K562 (cell line): ENCODE data around the gene LEPR. TPM values are rescaled to one million over a fixed set of nuclear protein-coding genes. Genes with fewer than 3 reads are reported as not detected.
"Not testable (repeated sequence)": the region's sequence is repeated elsewhere in the genome, so short reads cannot be mapped to it uniquely, and the experiment has no call there.

ENCODE experiments used
- ATAC-seq: fragments of 200-7000 bp; cut with Tn5 transposase; 3 replicates; pipeline ENCODE4 v1.9.1; 2020; ENCODE audit warnings: moderate library complexity
- BruUV-seq: library from RNA; stranded (reverse); fragments of 400-500 nt; replicated peaks from 2 replicates; lab custom pipeline; 2021; lab: Mats Ljungman, UMichigan
- CTCF ChIA-PET: fragments of 300-600 bp; formaldehyde crosslinking; extraction: SDS; loops from one replicate; lab custom pipeline; 2021; ENCODE audit warnings: low intra/inter-chr PET ratio; lab: Yijun Ruan, JAX
- POLR2A ChIA-PET: fragments of 300-600, 350-650 bp; sonication (Branson Sonifier 250); formaldehyde crosslinking; extraction: SDS; loops from one replicate; lab custom pipeline; 2021; ENCODE audit warnings: antibody characterized with exemption, inconsistent platforms; lab: Yijun Ruan, JAX
- DNase-seq, 4 experiments: peaks; one replicate each; pipeline versions ENCODE4 v3.0.0 to v3.0.0-alpha.2; 2011 to 2018; ENCODE audit warnings: low spot score in 3 of 4, mixed read lengths in 3 of 4; ENCODE audit errors: extremely low read depth in 1 of 4
- FAIRE-seq: peaks from 2 replicates; lab custom pipeline; 2011; peaks lifted over from hg19 to GRCh38; lab: Jason Lieb, UNC
- H2AFZ ChIP-seq: 2 replicates; pipeline ENCODE4 v1.6.0; 2011; ENCODE audit warnings: low read depth, low read length, control low read depth, inconsistent platforms
- H3K27ac ChIP-seq: fragments of 200-600 bp; 3 replicates; pipeline ENCODE4 v1.8.0; 2011; ENCODE audit warnings: low read depth, mild to moderate bottlenecking, control low read depth, inconsistent platforms, low read length, moderate library complexity, mixed read lengths; ENCODE audit errors: extremely low read depth
- H3K27me3 ChIP-seq, 2 experiments: fragments of 300-600 bp in 1 of 2; 2 replicates in 1 of 2; 3 replicates in 1 of 2; pipeline versions ENCODE4 v1.6.0 to v1.8.0; 2011; ENCODE audit warnings: inconsistent platforms in 2 of 2, low read length in 2 of 2, mild to moderate bottlenecking in 1 of 2, mixed read lengths in 1 of 2, moderate library complexity in 1 of 2; ENCODE audit not compliant: control insufficient read depth in 2 of 2, insufficient read depth in 2 of 2
- H3K36me3 ChIP-seq: fragments of 300-600 bp; 3 replicates; pipeline ENCODE4 v1.8.0; 2011; ENCODE audit warnings: mild to moderate bottlenecking, low read length, inconsistent platforms; ENCODE audit not compliant: control insufficient read depth, insufficient read depth
- H3K4me1 ChIP-seq, 2 experiments: fragments of 200-600 bp in 1 of 2; replicated peaks in 1 of 2; 2 replicates in 1 of 2; 3 replicates in 1 of 2; pipeline versions ENCODE4 v1.5.1 to v1.8.0; 2011; ENCODE audit warnings: inconsistent platforms in 2 of 2, low read length in 2 of 2, mild to moderate bottlenecking in 1 of 2, mixed read lengths in 1 of 2, moderate library complexity in 1 of 2; ENCODE audit not compliant: control insufficient read depth in 2 of 2, insufficient read depth in 2 of 2
- H3K4me2 ChIP-seq: 2 replicates; pipeline ENCODE4 v1.6.1; 2011; ENCODE audit warnings: low read length, control low read depth, inconsistent platforms, mixed read lengths; ENCODE audit not compliant: insufficient read depth
- H3K4me3 ChIP-seq: fragments of 200-600 bp; sonication (generic), shearing (Covaris generic); 2 replicates; pipeline ENCODE4 v1.5.1; 2016; ENCODE audit warnings: control low read depth, inconsistent platforms
- H3K79me2 ChIP-seq: fragments of 200-600 bp; 3 replicates; pipeline ENCODE4 v1.8.0; 2011; ENCODE audit warnings: low read length, inconsistent platforms; ENCODE audit not compliant: control insufficient read depth, insufficient read depth
- H3K9ac ChIP-seq, 2 experiments: 2 replicates each; pipeline versions ENCODE4 v1.6.0 to v1.6.1; 2011; ENCODE audit warnings: low read depth in 2 of 2, low read length in 2 of 2, control low read depth in 1 of 2, inconsistent platforms in 1 of 2, mild to moderate bottlenecking in 1 of 2, mixed read lengths in 1 of 2; ENCODE audit not compliant: insufficient read depth in 1 of 2
- H3K9me1 ChIP-seq: one replicate; pipeline ENCODE4 v1.6.0; 2011; ENCODE audit warnings: inconsistent platforms, mild to moderate bottlenecking, low read length, moderate library complexity; ENCODE audit not compliant: control insufficient read depth, insufficient read depth
- H3K9me3 ChIP-seq: replicated peaks from 2 replicates; pipeline ENCODE4 v1.5.1; 2011; ENCODE audit warnings: low read depth, low read length, inconsistent platforms; ENCODE audit not compliant: control insufficient read depth, insufficient read depth
- H4K20me1 ChIP-seq: replicated peaks from 2 replicates; pipeline ENCODE4 v1.6.1; 2011; ENCODE audit warnings: low read length, inconsistent platforms, mixed read lengths; ENCODE audit not compliant: control insufficient read depth, insufficient read depth
- GABPB1 ChIP-seq: sonication (generic); formaldehyde crosslinking; IDR thresholded peaks from 2 replicates; pipeline ENCODE4 v1.8.0; 2022; ENCODE audit warnings: mild to moderate bottlenecking, missing genetic modification reagents
- KLF10 ChIP-seq: fragments of 250-450 bp; sonication (Bioruptor Pico); IDR thresholded peaks from 2 replicates; pipeline ENCODE4 v1.6.1; 2021; ENCODE audit warnings: matching md5 sums
- ZBTB33 ChIP-seq: sonication (generic); formaldehyde crosslinking; IDR thresholded peaks from 2 replicates; pipeline ENCODE4 v1.8.1; 2023; ENCODE audit warnings: mild to moderate bottlenecking, missing genetic modification reagents
- ZNF431 ChIP-seq: sonication (generic); formaldehyde crosslinking; IDR thresholded peaks from 2 replicates; pipeline ENCODE4 v1.8.0; 2022; ENCODE audit warnings: mild to moderate bottlenecking, missing genetic modification reagents
- WGBS: fragments of 100-300 bp; shearing (Covaris generic); methylation state at CpG from one replicate; pipeline ENCODE4 v1.1.6; 2016; ENCODE audit warnings: low coverage, mixed read lengths; ENCODE audit not compliant: insufficient coverage; ENCODE audit errors: missing lambda C conversion rate; 5-methylcytosine and 5-hydroxymethylcytosine counted together
- in situ Hi-C: fragments of 300-500 bp; cut with MboI; formaldehyde crosslinking; loops from 4 replicates; pipeline ENCODE4 v1.15.0; 2018; ENCODE audit warnings: inconsistent platforms, mixed read lengths
- intact Hi-C: fragments of 100-400 bp; cut with micrococcal nuclease; formaldehyde crosslinking; loops from 2 replicates; pipeline ENCODE4 v1.14.2; 2022
- polyA plus RNA-seq, 8 experiments: library from polyadenylated mRNA; depleted of rRNA in 4 of 8; stranded (reverse) in 5 of 8; unstranded in 3 of 8; fragments of >200 nt; fragmentation: Nextera tagmentation in 2 of 8; fragmentation: Illumina TruSeq in 1 of 8; extraction: Ambion mirVana in 2 of 8; extraction: Trizol in 1 of 8; gene quantifications; 2 replicates each; pipeline versions ENCODE4 v1.2.1 to v1.2.3, GENCODE V29; 2011 to 2014; ENCODE audit warnings: inconsistent platforms in 1 of 8, missing spikeins in 1 of 8
- total RNA-seq, 7 experiments: library from RNA; depleted of rRNA in 6 of 7; stranded (reverse); fragments of >200 nt in 6 of 7; fragmentation: Illumina TruSeq in 2 of 7; extraction: Trizol in 2 of 7; gene quantifications; 2 replicates each; pipeline versions ENCODE4 v1.2.1 to v1.2.3, GENCODE V29; 2011 to 2021; ENCODE audit warnings: low replicate concordance in 1 of 7

The LEPR gene
- total and polyA plus RNA-seq, 9 of the 15 experiments (the other 6 are each of a cell fraction or from before 2014, with no cell fraction given) = 12.2 to 111 (median 43.1) TPM

- no peak for TF ChIP-seq ZBTB33 (CRISPR knock-in tag)
- TF ChIP-seq GABPB1 (CRISPR knock-in tag) = no peak
- TF ChIP-seq KLF10 (CRISPR knock-in tag) = no peak
These were observed 42.1 kb upstream of the LEPR start (continued) for GRCh38 chr1:65378247-65378946.

GRCh38 chr1:65384426-65384825 lies 36.0 kb upstream of the LEPR start:
- CTCF ChIA-PET, in situ Hi-C loops, DNase-seq, H3K9me1 ChIP-seq, H3K4me3 ChIP-seq, intact Hi-C loops, H3K9me3 ChIP-seq, H3K9ac ChIP-seq, FAIRE-seq, BruUV-seq, H3K27ac ChIP-seq, H3K79me2 ChIP-seq, H3K4me2 ChIP-seq, ATAC-seq, H3K4me1 ChIP-seq, H2AFZ ChIP-seq, H3K27me3 ChIP-seq, H4K20me1 ChIP-seq: not testable (repeated sequence)
- POLR2A ChIA-PET = interaction anchor here (0.7 kb wide), 1 partner anchor 17 kb away, joined by 3 read pairs; no protein-coding TSS in a partner anchor
- peaks cover 90% of the 10 kb centered on the region for H3K36me3 ChIP-seq
- 95% methylated on average over 5 of the region's 5 CpGs for WGBS
- TF ChIP-seq ZNF431 (CRISPR knock-in tag) = peak; percentile 93
